Measurements from ENCODE around the gene CTNND2. TPM values are rescaled to one million over a fixed set of nuclear protein-coding genes. Genes with fewer than 3 reads are reported as not detected.
A peak's percentile ranks its signal among the peaks of the same experiment; 100 is the strongest.

CTNND2 gene
- total and polyA plus RNA-seq, 9 of the 15 experiments (the other 6 are each of a cell fraction or from before 2014, with no cell fraction given), result 0.03 to 0.35 TPM; not detected in 7

DNA sequence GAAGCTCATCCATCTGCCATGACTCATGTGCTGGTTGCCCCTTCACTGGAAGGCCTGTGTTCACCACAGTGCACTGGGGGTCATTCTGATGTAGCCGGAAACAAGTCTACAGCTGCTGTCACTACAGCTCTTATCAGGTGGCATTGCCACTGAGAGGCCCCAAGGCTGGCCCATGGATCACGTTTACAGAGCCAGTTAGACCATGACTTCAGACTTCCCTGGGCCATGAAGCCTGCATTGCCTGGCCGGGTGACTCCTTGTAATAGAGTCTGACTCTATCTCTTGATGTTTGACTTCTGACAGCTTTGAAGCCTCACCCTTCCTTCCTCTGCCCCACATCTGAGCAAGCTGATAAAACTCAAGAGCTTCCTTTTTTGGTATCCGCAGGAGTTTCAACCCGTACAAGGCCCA is 669.7 kb downstream of the CTNND2 start (continued):
- TF ChIP-seq MYBL2 (IDR thresholded peaks at IDR 0.05; ENCODE audit: low read depth), result no peak
- TF ChIP-seq MYBL2 (CRISPR knock-in tag; IDR thresholded peaks at IDR 0.05; ENCODE audit: borderline replicate concordance), result no peak
- TF ChIP-seq ZNF639 (CRISPR knock-in tag; conservative IDR thresholded peaks at IDR 0.05 in 1 of 2, IDR thresholded peaks at IDR 0.05 in 1 of 2), result no peak
- TF ChIP-seq BCOR (IDR thresholded peaks at IDR 0.05), result no peak
- TF ChIP-seq, protein P1, sequence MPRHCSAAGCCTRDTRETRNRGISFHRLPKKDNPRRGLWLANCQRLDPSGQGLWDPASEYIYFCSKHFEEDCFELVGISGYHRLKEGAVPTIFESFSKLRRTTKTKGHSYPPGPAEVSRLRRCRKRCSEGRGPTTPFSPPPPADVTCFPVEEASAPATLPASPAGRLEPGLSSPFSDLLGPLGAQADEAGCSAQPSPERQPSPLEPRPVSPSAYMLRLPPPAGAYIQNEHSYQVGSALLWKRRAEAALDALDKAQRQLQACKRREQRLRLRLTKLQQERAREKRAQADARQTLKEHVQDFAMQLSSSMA (CRISPR knock-in tag; IDR thresholded peaks at IDR 0.05), result no peak

GRCh38 chr5:11230890-11231289 is 673.4 kb downstream of the CTNND2 start:
- Histone ChIP-seq H3K4me2 (ENCODE audit: insufficient read depth, low read length) (no peak overlapping the region), H3K79me2 (ENCODE audit: control insufficient read depth, insufficient read depth, low read length) (no peaks in the 10 kb centered on the region), H3K9me1 (ENCODE audit: control insufficient read depth, insufficient read depth, low read length) (no peaks in the 10 kb centered on the region), H3K9me3 (replicated peaks; ENCODE audit: control insufficient read depth, insufficient read depth, low read depth, low read length) (no peaks in the 10 kb centered on the region), H3K4me3 (no peak overlapping the region), H3K4me1 (replicated peaks in 1 of 2; ENCODE audit: control insufficient read depth in 2 of 2, insufficient read depth in 2 of 2, low read length in 2 of 2) (no peaks in the 10 kb centered on the region), H4K20me1 (replicated peaks; ENCODE audit: control insufficient read depth, insufficient read depth, low read length) (no peaks in the 10 kb centered on the region), H3K27me3 (ENCODE audit: control insufficient read depth in 2 of 2, insufficient read depth in 2 of 2, low read length in 2 of 2) (no peaks in the 10 kb centered on the region), H3K36me3 (ENCODE audit: control insufficient read depth, insufficient read depth, low read length) (no peaks in the 10 kb centered on the region), H3K9ac (ENCODE audit: insufficient read depth in 1 of 2, low read depth in 2 of 2, low read length in 2 of 2) (no peak overlapping the region), H2AFZ (ENCODE audit: low read depth, low read length) (no peak overlapping the region), H3K27ac (ENCODE audit: extremely low read depth, low read depth, low read length) (no peak overlapping the region)
- in situ Hi-C loops (cut with MboI), result no loop called here
- 0% methylated on average over 3 of the region's 3 CpGs for WGBS (ENCODE audit: insufficient coverage, low coverage, missing lambda C conversion rate)
- no peak for FAIRE-seq
- ChIA-PET CTCF (ENCODE audit: low intra/inter-chr PET ratio) (no interaction called here), POLR2A (no interaction called here)
- TF ChIP-seq U2AF1 (optimal IDR thresholded peaks at IDR 0.05; ENCODE audit: low read depth, low read length) (no peak), CHD2 (IDR thresholded peaks at IDR 0.05; ENCODE audit: low read depth, low read length) (peak; percentile 55; the same call in 1 of the 2 replicates), ZNF707 (CRISPR knock-in tag; conservative IDR thresholded peaks at IDR 0.05) (0 out of 2 replicates have a peak, but pooled peaks have one; percentile 40)
- TF ChIP-seq, protein P2, sequence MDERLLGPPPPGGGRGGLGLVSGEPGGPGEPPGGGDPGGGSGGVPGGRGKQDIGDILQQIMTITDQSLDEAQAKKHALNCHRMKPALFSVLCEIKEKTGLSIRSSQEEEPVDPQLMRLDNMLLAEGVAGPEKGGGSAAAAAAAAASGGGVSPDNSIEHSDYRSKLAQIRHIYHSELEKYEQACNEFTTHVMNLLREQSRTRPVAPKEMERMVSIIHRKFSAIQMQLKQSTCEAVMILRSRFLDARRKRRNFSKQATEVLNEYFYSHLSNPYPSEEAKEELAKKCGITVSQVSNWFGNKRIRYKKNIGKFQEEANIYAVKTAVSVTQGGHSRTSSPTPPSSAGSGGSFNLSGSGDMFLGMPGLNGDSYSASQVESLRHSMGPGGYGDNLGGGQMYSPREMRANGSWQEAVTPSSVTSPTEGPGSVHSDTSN (CRISPR knock-in tag; IDR thresholded peaks at IDR 0.05; ENCODE audit: low read depth), result no peak
- TF ChIP-seq, protein P2 (tag; conservative IDR thresholded peaks at IDR 0.05; ENCODE audit: low read depth), result no peak
- intact Hi-C loops (cut with micrococcal nuclease), result no loop called here
- no peak for DNase-seq (ENCODE audit: extremely low read depth in 1 of 4, low spot score in 3 of 4)
- no TSS peak for BruUV-seq (replicated peaks)
- no peak for ATAC-seq

Data from K562 (cell line).